HG03039 (cell line): ENCODE results near the gene INSRR.

Experiments used
- ATAC-seq: cut with Tn5 transposase; IDR thresholded peaks from one replicate; pipeline ENCODE4 v1.9.1; 2021; ENCODE audit warnings: mild to moderate bottlenecking, moderate library complexity; ENCODE audit not compliant: unreplicated experiment

The INSRR gene

GRCh38 chr1:156836041-156836654, 22.8 kb downstream of the INSRR start:
- peak; percentile 42 for ATAC-seq

- ATAC-seq: no peak
Measured at GRCh38 chr1:156834322-156834721, 24.6 kb downstream of the INSRR start.

GRCh38 chr1:156833603-156834002, 25.3 kb downstream of the INSRR start:
- ATAC-seq: no peak

GRCh38 chr1:156832434-156832833, 26.5 kb downstream of the INSRR start:
- no peak for ATAC-seq

- ATAC-seq: no peak
Measured at GRCh38 chr1:156828400-156829124, 30.4 kb downstream of the INSRR start.

GRCh38 chr1:156826630-156827029, 32.3 kb downstream of the INSRR start:
- ATAC-seq: no peak

- ATAC-seq: no peak
Measured at GRCh38 chr1:156823210-156823790, 35.6 kb downstream of the INSRR start.

GRCh38 chr1:156822680-156823079, 36.2 kb downstream of the INSRR start:
- ATAC-seq: no peak

GRCh38 chr1:156821801-156822200, 37.1 kb downstream of the INSRR start:
- ATAC-seq: no peak

GRCh38 chr1:156816561-156817328, 42.2 kb downstream of the INSRR start, which contains the start of gene SH2D2A:
TSS of gene SH2D2A (minus strand) at chr1:156816848. CDS start at chr1:156816708, 140 bp downstream.
- no peak for ATAC-seq

GRCh38 chr1:156815961-156816422, 42.9 kb downstream of the INSRR start:
- no peak for ATAC-seq

- no peak for ATAC-seq
Measured at GRCh38 chr1:156815307-156815826, 43.5 kb downstream of the INSRR start.

GRCh38 chr1:156814571-156815260, 44.2 kb downstream of the INSRR start:
- ATAC-seq: no peak

- no peak for ATAC-seq
Measured at GRCh38 chr1:156813750-156814570, 45.0 kb downstream of the INSRR start.

- ATAC-seq: no peak
Measured at GRCh38 chr1:156813298-156813697, 45.6 kb downstream of the INSRR start.

GRCh38 chr1:156812293-156812990, 46.5 kb downstream of the INSRR start:
- no peak for ATAC-seq

GRCh38 chr1:156811168-156811567, 47.7 kb downstream of the INSRR start:
- no peak for ATAC-seq

GRCh38 chr1:156809711-156810366, 49.1 kb downstream of the INSRR start:
- ATAC-seq: no peak
